H9 (cell line): ENCODE measurements around the gene SRBD1. TPM values are rescaled to one million over a fixed set of nuclear protein-coding genes. Genes with fewer than 3 reads are reported as not detected.

Experiments
- DNase-seq: peaks from one replicate; pipeline ENCODE4 v3.0.0-alpha.2; 2017
- H2AFZ ChIP-seq: one replicate; pipeline ENCODE4 v1.6.1; 2013; ENCODE audit warnings: mild to moderate bottlenecking, low read length, control low read depth, moderate library complexity
- H2AK5ac ChIP-seq: 2 replicates; pipeline ENCODE4 v1.6.1; 2013; ENCODE audit warnings: low read length, control low read depth, mixed read lengths; ENCODE audit not compliant: insufficient read length
- H2BK120ac ChIP-seq: one replicate; pipeline ENCODE4 v1.6.1; 2013; ENCODE audit warnings: low read depth, mild to moderate bottlenecking, low read length, control low read depth, inconsistent platforms; ENCODE audit not compliant: poor library complexity, severe bottlenecking
- H2BK12ac ChIP-seq: 2 replicates; pipeline ENCODE4 v1.6.1; 2013; ENCODE audit warnings: low read length, control low read depth, mixed read lengths, low read depth; ENCODE audit not compliant: insufficient read length
- H2BK15ac ChIP-seq: 2 replicates; pipeline ENCODE4 v1.6.1; 2013; ENCODE audit warnings: low read depth, low read length, control low read depth
- H2BK20ac ChIP-seq: one replicate; pipeline ENCODE4 v1.6.1; 2013; ENCODE audit warnings: low read depth, mild to moderate bottlenecking, low read length, control low read depth, inconsistent platforms; ENCODE audit not compliant: poor library complexity, severe bottlenecking
- H2BK5ac ChIP-seq: 2 replicates; pipeline ENCODE4 v1.6.1; 2013; ENCODE audit warnings: low read length, control low read depth, mixed read lengths; ENCODE audit not compliant: insufficient read length
- H3K14ac ChIP-seq: 2 replicates; pipeline ENCODE4 v1.6.1; 2013; ENCODE audit warnings: low read length, control low read depth; ENCODE audit not compliant: insufficient read depth
- H3K18ac ChIP-seq: 2 replicates; pipeline ENCODE4 v1.6.1; 2013; ENCODE audit warnings: low read depth, mild to moderate bottlenecking, mixed read lengths, low read length, control low read depth; ENCODE audit not compliant: insufficient read length
- H3K23ac ChIP-seq: 2 replicates; pipeline ENCODE4 v1.6.1; 2013; ENCODE audit warnings: low read length, control low read depth, mixed read lengths, low read depth; ENCODE audit not compliant: insufficient read length
- H3K23me2 ChIP-seq: 2 replicates; pipeline ENCODE4 v1.6.1; 2013; ENCODE audit warnings: low read depth, mild to moderate bottlenecking, mixed read lengths, low read length, control low read depth; ENCODE audit not compliant: insufficient read length, poor library complexity, severe bottlenecking
- H3K27ac ChIP-seq: 2 replicates; pipeline ENCODE4 v1.5.1; 2013; ENCODE audit warnings: low read length, control low read depth, mixed read lengths, low read depth; ENCODE audit not compliant: insufficient read length
- H3K27me3 ChIP-seq: 2 replicates; pipeline ENCODE4 v1.6.1; 2013; ENCODE audit warnings: low read length, control low read depth, inconsistent platforms; ENCODE audit not compliant: insufficient read depth
- H3K4ac ChIP-seq: 2 replicates; pipeline ENCODE4 v1.6.1; 2013; ENCODE audit warnings: low read depth, mild to moderate bottlenecking, control low read depth, inconsistent platforms, low read length, moderate library complexity
- H3K4me1 ChIP-seq: 2 replicates; pipeline ENCODE4 v1.6.1; 2013; ENCODE audit warnings: low read length, control low read depth, inconsistent platforms; ENCODE audit not compliant: insufficient read depth
- H3K4me2 ChIP-seq: 2 replicates; pipeline ENCODE4 v1.6.1; 2013; ENCODE audit warnings: low read length, control low read depth, mixed read lengths; ENCODE audit not compliant: insufficient read length, insufficient read depth
- H3K56ac ChIP-seq: 2 replicates; pipeline ENCODE4 v1.6.1; 2013; ENCODE audit warnings: low read depth, mild to moderate bottlenecking, mixed read lengths, low read length, control low read depth; ENCODE audit not compliant: insufficient read length
- H3K79me1 ChIP-seq: 2 replicates; pipeline ENCODE4 v1.6.1; 2013; ENCODE audit warnings: low read depth, mild to moderate bottlenecking, moderate library complexity, low read length, control low read depth, inconsistent platforms; ENCODE audit not compliant: insufficient read depth, poor library complexity, severe bottlenecking
- H3K79me2 ChIP-seq: 2 replicates; pipeline ENCODE4 v1.6.1; 2013; ENCODE audit warnings: low read length, control low read depth, inconsistent platforms; ENCODE audit not compliant: insufficient read depth
- H3K9ac ChIP-seq: 2 replicates; pipeline ENCODE4 v1.6.1; 2013; ENCODE audit warnings: low read length, control low read depth, mixed read lengths; ENCODE audit not compliant: insufficient read length; ENCODE audit errors: extremely low read depth
- H3K9me3 ChIP-seq: one replicate; pipeline ENCODE4 v1.6.1; 2013; ENCODE audit warnings: low read depth, low read length, inconsistent platforms; ENCODE audit not compliant: control insufficient read depth
- H3T11ph ChIP-seq: one replicate; pipeline ENCODE4 v1.6.1; 2013; ENCODE audit warnings: mild to moderate bottlenecking, low read length, control low read depth, inconsistent platforms
- H4K20me1 ChIP-seq: one replicate; pipeline ENCODE4 v1.6.1; 2013; ENCODE audit not compliant: control insufficient read depth, insufficient read length, insufficient read depth
- H4K5ac ChIP-seq: 2 replicates; pipeline ENCODE4 v1.6.1; 2013; ENCODE audit warnings: low read depth, mild to moderate bottlenecking, mixed read lengths, low read length, control low read depth; ENCODE audit not compliant: insufficient read length
- H4K8ac ChIP-seq: replicated peaks from 2 replicates; pipeline ENCODE4 v1.6.1; 2013; ENCODE audit warnings: low read length, control low read depth, mixed read lengths, low read depth; ENCODE audit not compliant: insufficient read length
- H4K91ac ChIP-seq: 2 replicates; pipeline ENCODE4 v1.6.1; 2013; ENCODE audit warnings: low read depth, mild to moderate bottlenecking, moderate library complexity, mixed read lengths, low read length, control low read depth; ENCODE audit not compliant: insufficient read length
- H3K27ac Mint-ChIP-seq, 3 experiments: 2 replicates in 2 of 3; 3 replicates in 1 of 3; pipeline ENCODE4 v1.8.0; 2020 to 2021; ENCODE audit warnings: mixed read lengths in 3 of 3, mild to moderate bottlenecking in 1 of 3, moderate library complexity in 1 of 3
- H3K27me3 Mint-ChIP-seq: 2 replicates; pipeline ENCODE4 v1.8.0; 2021; ENCODE audit warnings: low read depth, mild to moderate bottlenecking, moderate library complexity, mixed read lengths
- H3K36me3 Mint-ChIP-seq, 3 experiments: 2 replicates in 2 of 3; 3 replicates in 1 of 3; pipeline ENCODE4 v1.8.0; 2020 to 2021; ENCODE audit warnings: low read depth in 3 of 3, mixed read lengths in 3 of 3; ENCODE audit not compliant: insufficient read depth in 1 of 3
- H3K4me1 Mint-ChIP-seq, 2 experiments: 2 replicates each; pipeline ENCODE4 v1.8.0; 2020; ENCODE audit warnings: mixed read lengths in 2 of 2
- H3K4me3 Mint-ChIP-seq, 2 experiments: 2 replicates in 1 of 2; 3 replicates in 1 of 2; pipeline ENCODE4 v1.8.0; 2020 to 2021; ENCODE audit warnings: mild to moderate bottlenecking in 2 of 2, mixed read lengths in 2 of 2, moderate library complexity in 1 of 2
- H3K9me3 Mint-ChIP-seq, 2 experiments: 2 replicates in 1 of 2; 3 replicates in 1 of 2; pipeline ENCODE4 v1.8.0; 2020; ENCODE audit warnings: mild to moderate bottlenecking in 2 of 2, mixed read lengths in 2 of 2, moderate library complexity in 1 of 2
- CTCF ChIP-seq: fragments of 200-600 bp; sonication (generic); conservative IDR thresholded peaks from 3 replicates; pipeline ENCODE4 v1.8.0; 2021; ENCODE audit warnings: antibody characterized with exemption, mild to moderate bottlenecking
- WGBS: extraction: QIAGEN DNeasy Blood & Tissue Kit; methylation state at CpG from one replicate; pipeline ENCODE4 v1.1.7; 2013; ENCODE audit warnings: missing lambda C conversion rate, low lambda C conversion rate, mixed read lengths; ENCODE audit not compliant: insufficient read length; ENCODE audit errors: extremely low coverage; 5-methylcytosine and 5-hydroxymethylcytosine counted together
- total RNA-seq: library from RNA; stranded (reverse); gene quantifications from 2 replicates; pipeline ENCODE4 v1.2.1, GENCODE V29; 2021

The SRBD1 gene
- total RNA-seq, 1 experiment from 2014 or later: 18.3 TPM

GRCh38 chr2:45643095-45643494 is 32.0 kb upstream of the SRBD1 start:
- no peaks in the 10 kb centered on the region for H3K23me2 ChIP-seq
- H3K79me2 ChIP-seq: no peaks in the 10 kb centered on the region
- H2BK20ac ChIP-seq: no peak overlapping the region
- no peak overlapping the region for H4K91ac ChIP-seq
- no peaks in the 10 kb centered on the region for H3K9me3 ChIP-seq
- H3K27ac ChIP-seq: no peak overlapping the region
- WGBS: no CpG with 5 or more reads among the region's 11 CpGs
- no peak overlapping the region for H3K4ac ChIP-seq
- no peaks in the 10 kb centered on the region for H3K79me1 ChIP-seq
- Mint-ChIP-seq H3K4me1 (peaks cover 19 to 23% of the 10 kb centered on the region in 2 experiments), H3K9me3 (no peaks in the 10 kb centered on the region), H3K27me3 (peaks cover 89% of the 10 kb centered on the region), H3K4me3 (peak overlapping the region; percentile 53 to 61; a peak in 4 of 5 replicates), H3K27ac (no peak overlapping the region), H3K36me3 (no peaks in the 10 kb centered on the region)
- H2BK12ac ChIP-seq: no peak overlapping the region
- H2BK120ac ChIP-seq: no peak overlapping the region
- peaks cover 6% of the 10 kb centered on the region; the same call in 1 of the 2 replicates for H3K27me3 ChIP-seq
- no peak overlapping the region for H3K9ac ChIP-seq
- H4K8ac ChIP-seq: no peak overlapping the region
- H4K5ac ChIP-seq: no peak overlapping the region
- no peak overlapping the region for H3K18ac ChIP-seq
- H3K14ac ChIP-seq: no peak overlapping the region
- peak; percentile 35 for DNase-seq
- H3K56ac ChIP-seq: no peak overlapping the region
- no peaks in the 10 kb centered on the region for H4K20me1 ChIP-seq
- no peak overlapping the region for H3T11ph ChIP-seq
- H3K23ac ChIP-seq: no peak overlapping the region
- no peak overlapping the region for H2AK5ac ChIP-seq
- H2AFZ ChIP-seq: no peak overlapping the region
- H2BK5ac ChIP-seq: no peak overlapping the region
- H3K4me2 ChIP-seq: peak overlapping the region; percentile 32
- peaks cover 6% of the 10 kb centered on the region for H3K4me1 ChIP-seq
- H2BK15ac ChIP-seq: no peak overlapping the region
- TF ChIP-seq CTCF: no peak
